ENCODE measurements around the gene ADCYAP1R1. TPM values are rescaled to one million over a fixed set of nuclear protein-coding genes. Genes with fewer than 3 reads are reported as not detected.

ADCYAP1R1 gene
- total and polyA plus RNA-seq, 2 of the 8 experiments (the other 6 are each of a cell fraction or from before 2014, with no cell fraction given): 14.4 to 14.6 TPM

- no peak for TF ChIP-seq TBP (IDR thresholded peaks at IDR 0.05; ENCODE audit: low read depth, low read length)
- TF ChIP-seq ATF3 (IDR thresholded peaks at IDR 0.05; ENCODE audit: insufficient read depth, low read depth, low read length): no peak
- TF ChIP-seq TAF1 (IDR thresholded peaks at IDR 0.05; ENCODE audit: low read depth, low read length): no peak
- no peak for TF ChIP-seq SIX5 (IDR thresholded peaks at IDR 0.05; ENCODE audit: low read depth, low read length)
- no peak for TF ChIP-seq CTCF (IDR thresholded peaks at IDR 0.05; ENCODE audit: control extremely low read depth in 1 of 3, insufficient read depth in 1 of 3, low read depth in 1 of 3, low read length in 3 of 3)
- no peak for TF ChIP-seq PHF8 (conservative IDR thresholded peaks at IDR 0.05; ENCODE audit: low read depth, low read length)
- no peak for TF ChIP-seq POLR2AphosphoS5 (IDR thresholded peaks at IDR 0.05; ENCODE audit: low read depth, low read length)
Measured at GRCh38 chr7:31079126-31079823, 27.2 kb downstream of the ADCYAP1R1 start (continued).
